ENCODE measurements around the gene GLDC.

GLDC gene

DNA sequence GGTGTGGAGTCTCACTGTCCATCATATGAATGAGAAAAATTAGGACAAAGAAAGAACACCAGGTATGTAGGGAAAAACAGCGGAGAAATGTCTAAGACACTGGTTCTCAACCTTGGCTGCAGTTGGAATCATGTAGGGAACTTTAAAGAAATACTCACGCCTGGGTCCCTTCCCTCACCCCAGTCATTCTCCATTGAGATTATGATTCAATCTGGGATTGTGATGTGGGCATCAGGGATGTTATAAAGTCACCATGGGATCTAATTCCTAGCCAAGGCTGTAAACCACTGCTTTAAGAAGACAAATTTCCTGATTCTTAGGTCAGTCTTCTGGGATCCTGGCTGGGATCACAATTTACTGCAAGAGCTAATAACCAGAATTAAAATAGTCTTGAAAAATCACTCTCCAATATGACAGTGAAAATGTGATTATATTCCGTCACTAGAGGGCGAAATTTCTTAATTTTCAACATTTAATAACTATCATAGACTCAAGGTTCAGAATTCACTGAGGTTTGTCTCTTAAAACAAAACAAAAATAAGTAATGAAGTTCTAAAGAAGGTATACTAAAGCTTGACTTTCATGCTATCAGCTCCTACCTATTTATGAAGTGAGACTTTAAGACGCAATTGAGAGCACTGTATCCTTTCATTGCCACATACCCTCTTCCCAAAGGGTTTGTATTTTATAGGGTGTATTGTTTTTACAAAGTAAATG lies 60.5 kb downstream of the GLDC start:
- no peaks in the 10 kb centered on the region for H3K27me3 ChIP-seq (ENCODE audit: control insufficient read depth in 1 of 2, insufficient read depth in 2 of 2, low read length in 2 of 2)
- no peaks in the 10 kb centered on the region for H3K4me1 ChIP-seq (ENCODE audit: insufficient read depth, low read length)
- H3K9me3 ChIP-seq (ENCODE audit: low read length) = no peaks in the 10 kb centered on the region
- no peak overlapping the region for H3K4me3 ChIP-seq (ENCODE audit: low read depth in 1 of 2, low read length in 2 of 2)
- no peaks in the 10 kb centered on the region for H3K36me3 ChIP-seq (ENCODE audit: insufficient read depth, low read length)
- H3K9ac ChIP-seq (ENCODE audit: low read length) = no peak overlapping the region
- no peak overlapping the region for H3K27ac ChIP-seq (ENCODE audit: low read depth, low read length)

DNA sequence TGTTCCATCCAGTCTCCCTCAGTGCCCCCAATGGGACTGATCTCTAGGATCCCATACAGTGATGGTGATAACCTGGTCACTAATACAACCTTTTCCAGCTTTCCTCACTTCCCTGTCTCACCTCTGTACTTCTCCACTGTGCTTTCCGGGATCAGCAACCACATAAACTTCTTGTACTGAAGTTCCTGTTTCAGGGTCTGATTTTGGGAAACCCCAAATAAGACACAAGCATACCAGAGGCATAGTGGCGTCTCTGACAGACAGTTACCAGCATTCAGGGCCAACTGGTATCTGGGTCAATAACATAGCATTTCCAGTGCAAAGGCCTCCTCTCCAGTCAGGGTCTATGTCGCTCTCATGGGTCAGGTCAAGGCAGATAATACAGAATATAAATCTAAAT lies 64.3 kb downstream of the GLDC start:
- Histone ChIP-seq H3K27ac (ENCODE audit: low read depth, low read length) (no peak overlapping the region), H3K4me1 (ENCODE audit: insufficient read depth, low read length) (no peaks in the 10 kb centered on the region), H3K27me3 (ENCODE audit: control insufficient read depth in 1 of 2, insufficient read depth in 2 of 2, low read length in 2 of 2) (no peaks in the 10 kb centered on the region), H3K9ac (ENCODE audit: low read length) (no peak overlapping the region), H3K36me3 (ENCODE audit: insufficient read depth, low read length) (no peaks in the 10 kb centered on the region), H3K4me3 (ENCODE audit: low read depth in 1 of 2, low read length in 2 of 2) (no peak overlapping the region), H3K9me3 (ENCODE audit: low read length) (no peaks in the 10 kb centered on the region)

GRCh38 chr9:6579613-6580012 lies 65.9 kb downstream of the GLDC start:
- no peaks in the 10 kb centered on the region for H3K9me3 ChIP-seq (ENCODE audit: low read length)
- no peaks in the 10 kb centered on the region for H3K4me1 ChIP-seq (ENCODE audit: insufficient read depth, low read length)
- H3K27ac ChIP-seq (ENCODE audit: low read depth, low read length) = no peak overlapping the region
- no peaks in the 10 kb centered on the region for H3K36me3 ChIP-seq (ENCODE audit: insufficient read depth, low read length)
- no peak overlapping the region for H3K9ac ChIP-seq (ENCODE audit: low read length)
- H3K4me3 ChIP-seq (ENCODE audit: low read depth in 1 of 2, low read length in 2 of 2) = no peak overlapping the region
- H3K27me3 ChIP-seq (ENCODE audit: control insufficient read depth in 1 of 2, insufficient read depth in 2 of 2, low read length in 2 of 2) = no peaks in the 10 kb centered on the region

- Histone ChIP-seq H3K4me3 (ENCODE audit: low read depth in 1 of 2, low read length in 2 of 2) (no peak overlapping the region), H3K4me1 (ENCODE audit: insufficient read depth, low read length) (no peaks in the 10 kb centered on the region), H3K27ac (ENCODE audit: low read depth, low read length) (no peak overlapping the region), H3K36me3 (ENCODE audit: insufficient read depth, low read length) (no peaks in the 10 kb centered on the region), H3K9me3 (ENCODE audit: low read length) (no peaks in the 10 kb centered on the region), H3K27me3 (ENCODE audit: control insufficient read depth in 1 of 2, insufficient read depth in 2 of 2, low read length in 2 of 2) (no peaks in the 10 kb centered on the region), H3K9ac (ENCODE audit: low read length) (no peak overlapping the region)
These were observed 68.5 kb downstream of the GLDC start for GRCh38 chr9:6576987-6577386.

DNA sequence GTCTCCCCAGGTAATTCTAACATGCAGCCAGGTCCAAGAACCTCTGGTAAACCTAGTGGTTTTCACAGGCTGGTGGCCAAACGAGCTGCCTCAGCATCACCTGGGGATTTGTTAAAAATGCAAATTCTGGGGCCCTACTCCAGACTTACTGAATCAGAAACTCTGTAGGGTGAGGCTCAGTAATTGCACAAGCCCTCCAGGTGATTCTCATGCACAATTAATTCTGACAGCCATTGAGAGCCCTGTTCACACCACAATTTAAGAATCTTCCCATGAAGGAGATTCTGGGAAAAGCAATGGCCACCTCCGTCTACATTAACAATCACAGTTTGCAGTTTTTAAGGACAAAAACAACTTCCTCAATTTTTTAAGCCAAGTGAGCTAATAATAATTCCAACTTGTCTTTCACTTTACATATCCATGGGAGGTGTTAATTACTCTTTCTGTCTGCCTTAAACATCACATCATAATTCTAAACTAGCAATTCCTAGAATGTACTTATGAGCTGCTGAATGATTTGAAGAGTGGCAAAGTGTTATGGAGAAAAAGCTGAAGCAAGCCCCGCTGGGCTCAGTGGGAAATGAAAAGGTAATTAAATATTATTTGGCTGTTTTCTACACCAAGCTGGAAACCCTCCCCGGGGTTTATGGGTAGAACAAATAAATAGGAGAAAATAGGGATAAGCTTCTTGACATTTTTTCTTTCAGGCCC lies 70.0 kb downstream of the GLDC start:
- H3K4me1 ChIP-seq (ENCODE audit: insufficient read depth, low read length) = no peaks in the 10 kb centered on the region
- no peaks in the 10 kb centered on the region for H3K9me3 ChIP-seq (ENCODE audit: low read length)
- H3K27me3 ChIP-seq (ENCODE audit: control insufficient read depth in 1 of 2, insufficient read depth in 2 of 2, low read length in 2 of 2) = no peaks in the 10 kb centered on the region
- H3K4me3 ChIP-seq (ENCODE audit: low read depth in 1 of 2, low read length in 2 of 2) = no peak overlapping the region
- no peaks in the 10 kb centered on the region for H3K36me3 ChIP-seq (ENCODE audit: insufficient read depth, low read length)
- no peak overlapping the region for H3K9ac ChIP-seq (ENCODE audit: low read length)
- H3K27ac ChIP-seq (ENCODE audit: low read depth, low read length) = no peak overlapping the region

DNA sequence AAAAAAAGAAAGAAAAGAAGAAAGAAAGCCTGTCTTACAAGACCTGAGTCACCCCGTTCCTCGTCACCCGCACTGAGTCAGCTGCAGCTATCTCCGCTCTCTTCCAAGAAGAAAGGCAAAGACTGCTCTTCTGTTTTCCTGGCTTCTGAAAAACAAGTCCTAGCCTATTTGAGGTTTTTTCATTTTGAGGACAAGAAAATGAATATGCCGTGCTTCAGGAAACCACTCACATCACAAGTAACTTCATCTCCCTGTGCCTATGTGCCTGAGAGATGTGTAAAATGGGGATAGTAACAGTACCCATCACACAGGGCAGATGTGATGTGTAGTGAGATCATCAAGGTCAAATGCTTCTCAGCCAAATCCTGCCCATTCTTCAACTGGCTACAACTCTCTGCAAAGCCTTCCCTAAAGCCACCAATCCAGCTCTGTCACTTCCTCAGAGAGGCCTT lies 78.4 kb downstream of the GLDC start:
- Histone ChIP-seq H3K9me3 (ENCODE audit: low read length) (no peaks in the 10 kb centered on the region), H3K36me3 (ENCODE audit: insufficient read depth, low read length) (no peaks in the 10 kb centered on the region), H3K4me3 (ENCODE audit: low read depth in 1 of 2, low read length in 2 of 2) (no peak overlapping the region), H3K4me1 (ENCODE audit: insufficient read depth, low read length) (peaks cover 9% of the 10 kb centered on the region), H3K27me3 (ENCODE audit: control insufficient read depth in 1 of 2, insufficient read depth in 2 of 2, low read length in 2 of 2) (no peaks in the 10 kb centered on the region), H3K27ac (ENCODE audit: low read depth, low read length) (no peak overlapping the region), H3K9ac (ENCODE audit: low read length) (no peak overlapping the region)

DNA sequence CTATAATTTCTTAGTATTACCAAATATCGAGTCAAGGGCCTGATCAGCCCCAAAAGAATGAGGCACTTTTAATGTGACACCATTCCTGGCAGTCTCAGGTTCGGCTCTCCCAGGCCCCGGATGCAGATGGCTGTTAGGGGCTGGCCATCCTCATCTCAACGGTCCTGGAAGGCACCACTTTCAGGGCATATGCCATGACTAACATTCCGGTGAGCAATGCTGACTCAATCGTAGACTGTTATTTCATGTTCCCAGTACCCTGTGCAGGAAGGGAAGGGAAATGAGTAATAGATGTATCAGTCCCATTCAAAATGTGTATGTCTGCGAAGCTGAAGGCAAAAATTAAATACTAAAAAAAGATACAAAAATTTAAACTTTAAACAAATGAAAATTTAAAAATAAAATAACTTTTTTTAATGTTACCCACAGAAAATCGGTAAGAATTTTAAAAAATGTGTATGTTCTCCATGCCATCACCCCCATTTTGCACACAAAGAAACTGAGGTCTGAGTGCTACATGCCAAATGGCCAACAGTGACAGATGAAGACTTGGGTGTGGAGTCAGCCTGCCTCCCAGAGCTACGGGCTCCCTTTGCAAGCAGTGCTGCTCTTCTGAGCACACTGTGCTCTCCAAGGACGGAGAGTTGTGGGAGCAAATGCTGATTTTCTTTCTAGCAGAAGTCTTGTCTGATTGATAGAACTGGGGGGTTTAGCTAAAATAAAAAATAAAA lies 79.0 kb downstream of the GLDC start:
- H3K27me3 ChIP-seq (ENCODE audit: control insufficient read depth in 1 of 2, insufficient read depth in 2 of 2, low read length in 2 of 2) = no peaks in the 10 kb centered on the region
- H3K9me3 ChIP-seq (ENCODE audit: low read length) = no peaks in the 10 kb centered on the region
- no peak overlapping the region for H3K4me3 ChIP-seq (ENCODE audit: low read depth in 1 of 2, low read length in 2 of 2)
- no peak overlapping the region for H3K9ac ChIP-seq (ENCODE audit: low read length)
- no peaks in the 10 kb centered on the region for H3K36me3 ChIP-seq (ENCODE audit: insufficient read depth, low read length)
- no peak overlapping the region for H3K27ac ChIP-seq (ENCODE audit: low read depth, low read length)
- H3K4me1 ChIP-seq (ENCODE audit: insufficient read depth, low read length) = peaks cover 9% of the 10 kb centered on the region

- Histone ChIP-seq H3K9me3 (ENCODE audit: low read length) (no peaks in the 10 kb centered on the region), H3K27ac (ENCODE audit: low read depth, low read length) (no peak overlapping the region), H3K36me3 (ENCODE audit: insufficient read depth, low read length) (no peaks in the 10 kb centered on the region), H3K9ac (ENCODE audit: low read length) (no peak overlapping the region), H3K4me3 (ENCODE audit: low read depth in 1 of 2, low read length in 2 of 2) (no peak overlapping the region), H3K27me3 (ENCODE audit: control insufficient read depth in 1 of 2, insufficient read depth in 2 of 2, low read length in 2 of 2) (no peaks in the 10 kb centered on the region), H3K4me1 (ENCODE audit: insufficient read depth, low read length) (peaks cover 9% of the 10 kb centered on the region)
These were observed 80.2 kb downstream of the GLDC start for GRCh38 chr9:6565312-6565711.

- no peak overlapping the region for H3K4me3 ChIP-seq (ENCODE audit: low read depth in 1 of 2, low read length in 2 of 2)
These were observed 80.7 kb downstream of the GLDC start for GRCh38 chr9:6564868-6565267.

DNA sequence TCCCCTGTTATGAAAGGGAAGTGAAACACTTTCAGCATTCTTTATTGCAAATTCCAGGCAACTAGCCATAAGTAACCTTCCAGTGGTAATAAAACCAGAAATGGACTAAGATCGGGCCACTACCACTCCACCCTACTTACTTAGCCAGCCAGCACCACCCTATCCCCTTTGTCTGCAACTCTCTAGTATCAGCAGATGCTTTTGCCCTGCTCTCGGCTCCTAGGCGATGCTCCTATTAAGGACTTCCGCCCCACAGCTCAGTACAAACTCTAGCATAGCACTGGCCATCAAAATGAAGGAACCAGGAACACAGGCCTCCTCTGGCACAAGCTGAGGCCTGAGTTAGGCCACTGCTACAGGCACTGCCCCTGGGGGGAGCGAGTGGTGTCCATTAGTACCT lies 81.2 kb downstream of the GLDC start:
- H3K9ac ChIP-seq (ENCODE audit: low read length) = no peak overlapping the region
- H3K36me3 ChIP-seq (ENCODE audit: insufficient read depth, low read length) = no peaks in the 10 kb centered on the region
- H3K4me1 ChIP-seq (ENCODE audit: insufficient read depth, low read length) = peaks cover 9% of the 10 kb centered on the region
- no peaks in the 10 kb centered on the region for H3K27me3 ChIP-seq (ENCODE audit: control insufficient read depth in 1 of 2, insufficient read depth in 2 of 2, low read length in 2 of 2)
- H3K4me3 ChIP-seq (ENCODE audit: low read depth in 1 of 2, low read length in 2 of 2) = no peak overlapping the region
- H3K9me3 ChIP-seq (ENCODE audit: low read length) = no peaks in the 10 kb centered on the region
- H3K27ac ChIP-seq (ENCODE audit: low read depth, low read length) = no peak overlapping the region

More at GRCh38 chr9:6564868-6565267, 80.7 kb downstream of the GLDC start:
- H3K27me3 ChIP-seq (ENCODE audit: control insufficient read depth in 1 of 2, insufficient read depth in 2 of 2, low read length in 2 of 2) = no peaks in the 10 kb centered on the region
- peaks cover 9% of the 10 kb centered on the region for H3K4me1 ChIP-seq (ENCODE audit: insufficient read depth, low read length)
- no peaks in the 10 kb centered on the region for H3K9me3 ChIP-seq (ENCODE audit: low read length)
- no peak overlapping the region for H3K27ac ChIP-seq (ENCODE audit: low read depth, low read length)
- H3K36me3 ChIP-seq (ENCODE audit: insufficient read depth, low read length) = no peaks in the 10 kb centered on the region
- no peak overlapping the region for H3K9ac ChIP-seq (ENCODE audit: low read length)

DNA sequence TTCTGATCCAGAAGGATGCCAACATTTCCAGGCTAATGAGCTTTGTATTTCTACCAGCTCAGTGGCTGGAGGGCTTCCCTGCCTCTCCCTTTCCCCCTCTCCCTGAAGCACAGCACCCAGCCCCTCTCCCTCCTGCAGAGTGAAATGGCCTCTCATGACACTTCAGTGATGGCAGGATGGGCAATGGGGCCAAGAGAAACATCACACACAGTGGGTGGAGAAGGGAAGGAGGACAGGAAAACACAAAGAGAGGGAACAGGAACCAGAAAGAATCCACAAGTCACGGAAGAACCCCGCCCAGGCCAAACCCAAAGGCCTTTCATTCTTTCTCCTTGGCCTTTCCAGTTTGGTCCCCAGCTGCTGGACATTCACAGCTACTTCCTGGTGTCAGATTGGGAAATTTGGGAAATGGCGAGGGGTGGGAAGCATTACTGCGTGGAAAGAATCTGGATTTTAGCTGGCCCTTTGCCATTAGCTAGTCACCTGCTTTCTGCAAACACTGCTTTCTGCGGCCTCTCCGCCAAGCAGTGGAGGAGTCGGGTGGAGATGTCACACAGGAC lies 82.6 kb downstream of the GLDC start:
- Histone ChIP-seq H3K9me3 (ENCODE audit: low read length) (no peaks in the 10 kb centered on the region), H3K4me3 (ENCODE audit: low read depth in 1 of 2, low read length in 2 of 2) (no peak overlapping the region), H3K27ac (ENCODE audit: low read depth, low read length) (no peak overlapping the region), H3K4me1 (ENCODE audit: insufficient read depth, low read length) (peaks cover 9% of the 10 kb centered on the region), H3K27me3 (ENCODE audit: control insufficient read depth in 1 of 2, insufficient read depth in 2 of 2, low read length in 2 of 2) (no peaks in the 10 kb centered on the region), H3K36me3 (ENCODE audit: insufficient read depth, low read length) (no peaks in the 10 kb centered on the region), H3K9ac (ENCODE audit: low read length) (no peak overlapping the region)
